Globus pallidus (tissue), 1 donor: ENCODE data around the gene FBXL7.

Experiments used
- DNase-seq: peaks from one replicate; pipeline ENCODE4 v3.0.0-alpha.2; 2015; ENCODE audit warnings: low spot score

The FBXL7 gene

GRCh38 chr5:15544039-15544438 lies 44.1 kb downstream of the FBXL7 start:
- DNase-seq: no peak

DNA sequence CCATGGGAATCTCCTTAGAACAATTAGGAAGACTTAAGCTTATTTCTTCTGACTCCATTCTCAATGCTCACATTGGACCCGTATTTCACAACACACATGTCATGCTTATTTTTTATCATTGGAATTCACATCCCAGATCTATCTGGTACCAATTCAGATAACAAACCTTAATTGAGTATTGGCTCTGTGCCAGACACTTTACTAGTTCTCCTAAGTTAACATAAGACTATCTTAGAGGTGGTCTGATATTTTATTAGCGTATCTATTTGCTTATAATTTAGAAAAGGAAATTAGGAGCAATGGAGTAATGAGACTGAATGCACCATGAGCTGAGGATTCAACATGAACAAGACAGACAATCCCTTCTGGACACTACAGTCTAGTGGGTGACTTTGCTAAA lies 45.1 kb downstream of the FBXL7 start:
- DNase-seq: no peak

DNA sequence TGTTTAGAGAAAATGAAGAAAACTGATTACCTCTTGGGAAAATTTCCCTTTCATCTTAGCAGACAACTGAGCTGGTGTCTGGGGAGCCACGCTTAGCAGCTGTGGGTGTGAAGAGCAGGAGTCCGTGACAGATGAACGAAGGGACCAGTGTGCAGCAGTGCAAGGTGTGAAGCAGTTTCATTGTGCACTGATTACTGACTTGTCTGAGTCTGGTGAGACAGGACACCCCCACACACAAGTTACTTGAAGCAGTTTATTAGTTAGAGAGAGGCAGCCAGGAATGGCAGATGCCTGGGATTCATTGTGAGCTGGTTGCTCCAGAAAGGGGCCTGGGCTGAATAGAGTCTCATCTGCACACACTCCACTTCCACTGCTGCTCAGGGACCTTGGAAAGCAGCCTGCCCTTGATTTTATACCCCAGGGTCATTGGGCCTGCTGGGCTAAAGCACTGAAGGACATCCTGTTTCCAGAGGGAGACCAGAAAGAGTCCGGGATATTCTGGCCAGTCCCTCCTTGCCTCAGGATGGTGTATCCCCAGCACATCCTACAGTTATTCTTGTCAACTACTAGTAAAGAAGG lies 47.4 kb downstream of the FBXL7 start:
- no peak for DNase-seq

- no peak for DNase-seq
These were observed 50.0 kb downstream of the FBXL7 start for GRCh38 chr5:15549961-15550360.

GRCh38 chr5:15550502-15551112 lies 50.6 kb downstream of the FBXL7 start:
- no peak for DNase-seq

GRCh38 chr5:15551113-15551504 lies 51.1 kb downstream of the FBXL7 start:
- no peak for DNase-seq

GRCh38 chr5:15554542-15554941 lies 54.6 kb downstream of the FBXL7 start:
- no peak for DNase-seq

DNA sequence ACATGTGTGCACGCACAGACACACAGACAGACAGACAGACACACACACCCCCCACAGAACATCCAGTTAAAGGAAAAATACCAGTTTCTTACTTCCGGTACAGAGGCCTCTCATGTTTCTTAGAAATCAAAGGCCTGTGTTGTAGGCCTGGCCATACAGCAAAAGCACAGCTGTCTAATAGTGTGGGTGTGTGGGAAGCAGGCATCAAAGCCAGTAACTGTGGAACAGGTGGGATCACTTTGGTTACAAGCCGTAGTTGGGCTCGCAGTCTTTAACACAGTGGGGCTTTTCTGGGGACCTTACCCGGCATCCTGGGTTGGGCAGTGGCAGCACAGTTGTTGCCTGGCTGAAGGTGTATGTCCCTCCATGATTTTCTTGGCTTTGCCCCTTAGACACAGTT lies 55.2 kb downstream of the FBXL7 start:
- DNase-seq: no peak

- DNase-seq: peak; percentile 10
These were observed 58.3 kb downstream of the FBXL7 start for GRCh38 chr5:15558240-15558639.

DNA sequence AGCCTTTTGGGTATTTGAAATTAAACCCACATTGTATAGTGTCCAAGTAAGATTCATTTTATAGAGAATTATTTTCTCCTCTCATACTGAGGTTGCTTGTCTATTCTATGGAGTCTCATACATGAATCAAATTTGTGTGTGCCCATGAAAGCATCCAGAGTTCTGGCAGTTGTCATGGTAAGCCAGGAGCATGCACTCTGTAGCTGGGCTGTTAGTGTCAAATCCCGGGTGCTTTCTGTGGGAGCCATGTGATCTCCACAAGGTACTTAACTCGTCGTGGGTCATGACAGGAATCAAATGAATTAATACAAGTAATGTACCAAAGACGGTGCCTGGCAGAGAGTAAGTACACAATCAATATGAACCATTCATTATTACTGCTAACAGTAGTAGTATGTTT lies 58.7 kb downstream of the FBXL7 start:
- DNase-seq: no peak

DNA sequence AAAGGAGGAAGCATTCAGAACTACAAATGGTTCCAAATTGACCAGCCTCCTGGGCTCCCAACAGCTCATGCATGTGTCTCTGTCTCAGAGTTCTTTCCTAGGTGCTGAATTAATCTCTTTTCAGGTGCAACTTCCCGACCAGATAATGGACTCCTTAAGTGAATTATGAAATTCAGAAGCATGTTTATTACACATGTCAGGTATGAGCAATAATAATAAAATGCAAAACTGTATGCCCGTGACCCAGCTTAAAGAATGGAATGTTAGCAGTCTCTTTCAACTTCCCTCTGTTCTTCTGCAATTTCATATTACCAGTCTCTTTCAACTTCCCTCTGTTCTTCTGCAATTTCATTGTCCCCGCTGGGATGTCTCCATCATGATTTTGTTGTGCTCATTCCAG lies 60.4 kb downstream of the FBXL7 start:
- DNase-seq: no peak

DNA sequence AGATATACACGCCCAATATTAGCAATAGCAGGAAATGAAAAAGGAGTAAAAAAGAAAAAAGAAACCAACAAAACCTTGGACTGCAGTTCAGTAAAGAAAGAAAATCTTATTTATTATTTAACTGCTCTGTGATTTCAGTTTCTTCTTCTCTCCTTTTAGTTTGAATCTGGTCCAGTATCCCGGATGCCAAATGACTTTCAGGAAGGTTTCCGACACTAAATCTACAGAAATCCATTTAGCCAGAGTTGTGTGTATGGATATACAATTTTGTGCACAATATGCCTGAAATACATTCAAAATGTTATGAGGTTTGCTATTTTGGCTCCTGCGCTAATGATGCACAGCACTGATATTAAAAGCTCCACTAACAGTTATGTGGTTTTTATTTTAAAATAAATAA lies 64.5 kb downstream of the FBXL7 start:
- no peak for DNase-seq

DNA sequence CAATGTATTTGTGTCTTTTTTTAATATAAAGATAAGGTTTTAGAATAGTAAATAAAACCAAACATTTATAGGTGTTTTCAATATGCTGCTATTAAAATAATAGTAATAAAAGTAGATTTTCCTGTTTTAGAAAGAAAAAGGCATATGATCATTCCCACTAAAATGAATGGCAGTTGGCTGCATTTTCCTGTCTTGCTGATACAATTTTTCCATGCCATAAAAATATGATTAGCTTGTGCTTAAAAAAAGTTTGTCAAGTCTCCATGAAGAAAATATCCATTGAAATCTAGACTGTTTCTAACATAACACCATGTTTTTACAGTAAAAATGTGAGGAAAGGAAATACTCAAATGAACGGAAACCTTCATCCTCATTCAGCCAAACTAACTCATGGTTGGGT lies 65.0 kb downstream of the FBXL7 start:
- no peak for DNase-seq

DNA sequence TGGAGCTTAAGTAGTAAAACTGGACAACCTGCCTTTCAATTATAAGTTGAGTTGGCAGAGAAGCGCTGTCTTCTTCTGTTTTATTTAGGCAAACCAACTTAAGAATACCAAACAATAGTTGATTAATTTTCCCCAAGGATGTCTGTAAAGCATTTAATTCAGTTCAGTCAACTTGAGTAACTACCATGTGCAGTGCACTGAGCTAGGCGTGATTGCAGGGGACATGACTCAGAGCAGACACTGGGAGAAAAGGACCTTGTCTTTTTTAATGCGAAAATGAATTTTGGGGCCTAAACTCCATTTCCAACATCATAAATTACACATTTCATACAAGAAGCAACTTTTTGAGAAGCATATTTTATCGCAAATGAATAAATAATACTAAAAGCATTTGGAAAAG lies 66.3 kb downstream of the FBXL7 start:
- no peak for DNase-seq

GRCh38 chr5:15566789-15567188 lies 66.8 kb downstream of the FBXL7 start:
- peak; percentile 19 for DNase-seq

DNA sequence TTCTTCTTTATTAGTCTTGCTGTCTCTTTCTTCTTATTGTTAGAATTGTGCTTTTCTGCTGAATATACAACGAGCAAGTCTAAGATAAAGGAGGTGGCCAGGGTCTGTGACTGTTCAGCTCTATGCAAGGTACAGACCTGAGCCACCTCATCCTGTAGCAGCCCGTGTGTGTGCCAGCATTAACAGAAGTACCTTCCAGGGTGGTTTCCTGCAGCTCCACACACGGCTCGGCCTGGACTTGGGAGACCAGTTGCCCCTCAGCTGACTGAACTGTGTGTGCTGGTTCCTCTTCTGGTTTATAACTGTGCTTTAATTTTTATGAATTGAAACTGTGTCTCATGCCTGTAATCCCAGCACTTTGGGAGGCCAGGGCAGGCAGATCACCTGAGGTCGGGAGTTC lies 70.5 kb downstream of the FBXL7 start:
- DNase-seq: no peak

DNA sequence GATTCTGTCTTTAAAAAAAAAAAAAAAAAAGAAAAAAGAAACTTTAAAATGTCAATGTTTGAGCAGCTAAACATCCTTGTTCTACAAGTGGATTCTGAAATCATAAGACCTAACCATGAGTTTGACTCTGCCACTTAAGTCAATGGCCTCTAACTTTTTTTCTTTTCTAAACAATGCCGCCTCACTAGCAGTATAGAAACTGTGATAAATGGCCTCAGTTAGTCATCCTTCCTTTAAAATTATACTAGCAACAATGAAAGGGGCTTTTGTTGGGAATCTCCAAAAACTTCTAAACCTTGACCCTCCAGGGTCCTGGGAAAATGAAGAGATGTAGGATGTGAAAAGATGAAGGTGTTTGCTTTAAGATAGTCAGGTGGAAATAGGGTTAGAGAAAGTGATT lies 71.1 kb downstream of the FBXL7 start:
- DNase-seq: no peak

DNA sequence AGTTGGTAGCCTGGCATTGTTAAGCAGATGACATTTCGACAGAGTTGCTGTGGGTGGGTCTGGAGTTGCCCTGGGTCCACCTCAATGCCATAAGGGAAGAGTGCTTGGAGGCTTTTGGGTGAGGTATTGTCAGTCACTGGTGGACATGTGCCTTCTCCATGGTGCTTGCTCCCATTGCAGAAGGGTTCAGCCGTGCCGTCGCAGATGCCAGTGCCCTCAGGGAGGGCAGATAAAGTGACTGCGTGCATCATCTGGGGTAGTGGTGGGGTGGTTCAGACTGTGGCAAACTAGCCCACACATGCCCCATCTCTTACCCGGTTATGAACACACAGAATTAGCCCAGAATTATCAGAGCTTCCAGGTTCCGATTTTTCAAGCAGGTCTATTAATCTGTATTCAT lies 71.6 kb downstream of the FBXL7 start:
- DNase-seq: no peak

- DNase-seq: peak; percentile 33
These were observed 73.6 kb downstream of the FBXL7 start for GRCh38 chr5:15573590-15573989.

GRCh38 chr5:15574128-15574527 lies 74.1 kb downstream of the FBXL7 start:
- DNase-seq: no peak

GRCh38 chr5:15574806-15575325 lies 74.9 kb downstream of the FBXL7 start:
- peak; percentile 26 for DNase-seq

GRCh38 chr5:15575666-15576065 lies 75.7 kb downstream of the FBXL7 start:
- DNase-seq: no peak

GRCh38 chr5:15577132-15577531 lies 77.2 kb downstream of the FBXL7 start:
- no peak for DNase-seq

DNA sequence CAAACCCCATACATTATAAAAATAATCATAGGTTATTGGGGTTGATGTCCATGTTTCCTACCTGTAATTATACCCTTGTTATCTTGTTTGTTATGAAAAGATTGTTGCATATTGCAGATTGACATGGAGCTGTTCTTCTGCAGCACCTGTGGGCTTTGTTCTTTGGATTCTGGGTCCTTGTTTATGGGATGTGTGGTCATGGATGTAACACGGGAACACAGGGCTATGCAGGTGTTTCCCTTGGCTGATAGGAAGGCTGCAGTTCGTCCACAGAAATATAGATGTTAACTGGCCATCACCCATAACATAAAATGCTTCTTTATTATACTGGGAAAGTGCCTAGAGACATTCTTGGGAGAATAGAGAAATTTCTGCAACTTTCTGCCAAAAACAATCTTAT lies 77.9 kb downstream of the FBXL7 start:
- DNase-seq: no peak
